ENCODE data around the gene DPYSL3.

Gene DPYSL3

DNA sequence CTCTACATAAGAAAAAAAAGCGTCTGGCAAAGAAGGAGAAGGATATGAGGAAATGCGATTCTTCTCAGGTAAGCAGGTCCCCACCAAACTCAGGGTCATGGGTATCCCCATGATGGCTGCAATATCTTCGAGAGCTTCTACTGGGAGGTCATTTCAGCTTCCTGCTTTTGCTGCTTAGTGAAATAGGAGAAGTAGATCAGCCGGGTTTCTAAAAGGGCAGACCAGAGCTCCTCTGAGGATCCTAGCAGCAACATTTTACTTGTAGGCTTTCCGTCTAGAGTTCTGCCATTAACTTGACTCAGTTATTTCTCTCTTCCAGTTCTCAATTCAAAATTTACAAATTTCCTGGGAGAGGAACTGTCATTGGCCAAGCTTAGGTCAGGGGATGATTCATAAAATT, 134.7 kb downstream of the DPYSL3 start:
- Histone ChIP-seq H4K12ac (ENCODE audit: low read depth, low read length) (no peak overlapping the region), H3K36me3 (ENCODE audit: control insufficient read depth in 1 of 2, insufficient read depth in 2 of 2, low read length in 2 of 2) (no peaks in the 10 kb centered on the region), H3K4me1 (ENCODE audit: control insufficient read depth in 1 of 2, insufficient read depth in 2 of 2, low read length in 2 of 2) (no peaks in the 10 kb centered on the region), H4K8ac (ENCODE audit: low read depth, low read length) (no peak overlapping the region), H3K23ac (ENCODE audit: low read length) (no peak overlapping the region), H3K27me3 (ENCODE audit: insufficient read depth, low read length) (no peaks in the 10 kb centered on the region), H2AFZ (ENCODE audit: insufficient read depth, low read length, poor library complexity) (no peak overlapping the region), H3K9me3 (ENCODE audit: insufficient read depth, low read depth, low read length) (no peaks in the 10 kb centered on the region), H3K79me2 (ENCODE audit: control insufficient read depth, insufficient read depth, low read length, poor library complexity) (no peaks in the 10 kb centered on the region), H2AK5ac (ENCODE audit: low read length) (no peak overlapping the region), H3K9ac (ENCODE audit: low read length) (no peak overlapping the region), H3K4ac (ENCODE audit: low read depth, low read length) (no peak overlapping the region), H2BK12ac (ENCODE audit: low read length) (no peak overlapping the region), H3K14ac (ENCODE audit: low read length) (no peak overlapping the region), H2BK120ac (ENCODE audit: insufficient read depth, low read length, poor library complexity) (no peak overlapping the region), H3K27ac (ENCODE audit: low read depth, low read length) (no peak overlapping the region), H3K79me1 (ENCODE audit: low read length) (no peaks in the 10 kb centered on the region), H4K91ac (ENCODE audit: low read depth, low read length) (no peak overlapping the region), H3K4me3 (ENCODE audit: low read depth, low read length) (no peak overlapping the region), H2BK5ac (ENCODE audit: low read depth, low read length, poor library complexity) (no peak overlapping the region), H3K18ac (ENCODE audit: low read length) (no peak overlapping the region), H3K4me2 (ENCODE audit: low read length) (no peak overlapping the region)
- no peak for DNase-seq
- WGBS (ENCODE audit: extremely low coverage, insufficient coverage, insufficient read length) = no CpG with 5 or more reads among the region's 5 CpGs

DNA sequence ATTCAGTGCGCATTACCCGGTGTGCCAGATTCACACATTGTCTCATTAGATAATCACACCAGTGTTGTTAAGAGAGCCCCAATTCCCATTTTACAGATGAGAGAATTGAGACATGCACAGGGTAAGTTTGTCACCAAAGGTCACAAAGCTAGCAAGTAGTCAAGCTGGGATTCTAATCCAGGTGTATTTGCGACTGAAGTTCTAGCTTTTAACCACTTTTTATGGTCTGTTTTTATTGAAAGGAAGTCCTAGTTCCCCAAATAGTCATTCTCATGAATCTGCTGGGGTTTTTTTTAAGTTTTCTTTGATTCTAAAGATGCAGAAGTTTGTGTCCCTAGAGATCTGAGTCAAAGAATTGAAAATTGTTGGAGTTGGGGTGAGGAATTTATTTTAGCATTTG, 136.5 kb downstream of the DPYSL3 start:
- H4K12ac ChIP-seq (ENCODE audit: low read depth, low read length) = no peak overlapping the region
- no peaks in the 10 kb centered on the region for H3K79me1 ChIP-seq (ENCODE audit: low read length)
- H2BK5ac ChIP-seq (ENCODE audit: low read depth, low read length, poor library complexity) = no peak overlapping the region
- no peak overlapping the region for H3K23ac ChIP-seq (ENCODE audit: low read length)
- H3K9me3 ChIP-seq (ENCODE audit: insufficient read depth, low read depth, low read length) = no peaks in the 10 kb centered on the region
- H2BK120ac ChIP-seq (ENCODE audit: insufficient read depth, low read length, poor library complexity) = no peak overlapping the region
- H3K9ac ChIP-seq (ENCODE audit: low read length) = no peak overlapping the region
- H3K14ac ChIP-seq (ENCODE audit: low read length) = no peak overlapping the region
- no peaks in the 10 kb centered on the region for H3K27me3 ChIP-seq (ENCODE audit: insufficient read depth, low read length)
- no peak overlapping the region for H3K4ac ChIP-seq (ENCODE audit: low read depth, low read length)
- H3K4me1 ChIP-seq (ENCODE audit: control insufficient read depth in 1 of 2, insufficient read depth in 2 of 2, low read length in 2 of 2) = no peaks in the 10 kb centered on the region
- no peaks in the 10 kb centered on the region for H3K36me3 ChIP-seq (ENCODE audit: control insufficient read depth in 1 of 2, insufficient read depth in 2 of 2, low read length in 2 of 2)
- H3K4me2 ChIP-seq (ENCODE audit: low read length) = no peak overlapping the region
- DNase-seq = no peak
- no peak overlapping the region for H4K91ac ChIP-seq (ENCODE audit: low read depth, low read length)
- H3K4me3 ChIP-seq (ENCODE audit: low read depth, low read length) = no peak overlapping the region
- no peak overlapping the region for H2AFZ ChIP-seq (ENCODE audit: insufficient read depth, low read length, poor library complexity)
- no CpG with 5 or more reads among the region's 3 CpGs for WGBS (ENCODE audit: extremely low coverage, insufficient coverage, insufficient read length)
- no peak overlapping the region for H3K18ac ChIP-seq (ENCODE audit: low read length)
- no peak overlapping the region for H2AK5ac ChIP-seq (ENCODE audit: low read length)
- no peak overlapping the region for H4K8ac ChIP-seq (ENCODE audit: low read depth, low read length)
- H3K27ac ChIP-seq (ENCODE audit: low read depth, low read length) = no peak overlapping the region
- H2BK12ac ChIP-seq (ENCODE audit: low read length) = no peak overlapping the region
- no peaks in the 10 kb centered on the region for H3K79me2 ChIP-seq (ENCODE audit: control insufficient read depth, insufficient read depth, low read length, poor library complexity)

DNA sequence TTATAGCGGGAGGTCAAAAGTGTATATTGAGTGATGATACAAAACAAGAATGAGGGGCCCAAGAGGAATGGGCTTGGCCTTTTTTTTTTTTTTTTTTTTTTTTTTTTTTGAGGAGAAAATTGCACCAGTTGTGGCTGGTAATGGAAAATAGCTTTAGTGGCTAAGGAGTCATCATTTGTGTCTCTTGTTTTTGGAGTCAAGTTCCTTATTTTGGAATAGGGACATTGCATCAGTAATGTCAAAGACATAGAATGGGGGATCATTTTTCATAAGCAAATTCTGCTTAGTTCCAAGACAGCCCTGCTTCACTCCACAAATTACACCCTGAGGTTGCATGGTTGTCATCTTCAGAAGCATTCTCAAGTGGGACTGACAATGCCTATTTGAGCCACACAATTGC, 137.7 kb downstream of the DPYSL3 start:
- H3K9me3 ChIP-seq (ENCODE audit: insufficient read depth, low read depth, low read length) = no peaks in the 10 kb centered on the region
- H3K23ac ChIP-seq (ENCODE audit: low read length) = no peak overlapping the region
- H3K4ac ChIP-seq (ENCODE audit: low read depth, low read length) = no peak overlapping the region
- H3K18ac ChIP-seq (ENCODE audit: low read length) = no peak overlapping the region
- no peak overlapping the region for H2BK120ac ChIP-seq (ENCODE audit: insufficient read depth, low read length, poor library complexity)
- no peak overlapping the region for H4K12ac ChIP-seq (ENCODE audit: low read depth, low read length)
- H3K27ac ChIP-seq (ENCODE audit: low read depth, low read length) = no peak overlapping the region
- DNase-seq = no peak
- H3K14ac ChIP-seq (ENCODE audit: low read length) = no peak overlapping the region
- no peak overlapping the region for H4K8ac ChIP-seq (ENCODE audit: low read depth, low read length)
- H3K79me1 ChIP-seq (ENCODE audit: low read length) = no peaks in the 10 kb centered on the region
- no peak overlapping the region for H3K4me2 ChIP-seq (ENCODE audit: low read length)
- H3K4me3 ChIP-seq (ENCODE audit: low read depth, low read length) = no peak overlapping the region
- H3K79me2 ChIP-seq (ENCODE audit: control insufficient read depth, insufficient read depth, low read length, poor library complexity) = no peaks in the 10 kb centered on the region
- H2AFZ ChIP-seq (ENCODE audit: insufficient read depth, low read length, poor library complexity) = no peak overlapping the region
- H4K91ac ChIP-seq (ENCODE audit: low read depth, low read length) = no peak overlapping the region
- H2AK5ac ChIP-seq (ENCODE audit: low read length) = no peak overlapping the region
- no peaks in the 10 kb centered on the region for H3K4me1 ChIP-seq (ENCODE audit: control insufficient read depth in 1 of 2, insufficient read depth in 2 of 2, low read length in 2 of 2)
- no peak overlapping the region for H2BK12ac ChIP-seq (ENCODE audit: low read length)
- H2BK5ac ChIP-seq (ENCODE audit: low read depth, low read length, poor library complexity) = no peak overlapping the region
- no CpG with 5 or more reads among the region's 1 CpG for WGBS (ENCODE audit: extremely low coverage, insufficient coverage, insufficient read length)
- no peaks in the 10 kb centered on the region for H3K27me3 ChIP-seq (ENCODE audit: insufficient read depth, low read length)
- H3K36me3 ChIP-seq (ENCODE audit: control insufficient read depth in 1 of 2, insufficient read depth in 2 of 2, low read length in 2 of 2) = no peaks in the 10 kb centered on the region
- no peak overlapping the region for H3K9ac ChIP-seq (ENCODE audit: low read length)

DNA sequence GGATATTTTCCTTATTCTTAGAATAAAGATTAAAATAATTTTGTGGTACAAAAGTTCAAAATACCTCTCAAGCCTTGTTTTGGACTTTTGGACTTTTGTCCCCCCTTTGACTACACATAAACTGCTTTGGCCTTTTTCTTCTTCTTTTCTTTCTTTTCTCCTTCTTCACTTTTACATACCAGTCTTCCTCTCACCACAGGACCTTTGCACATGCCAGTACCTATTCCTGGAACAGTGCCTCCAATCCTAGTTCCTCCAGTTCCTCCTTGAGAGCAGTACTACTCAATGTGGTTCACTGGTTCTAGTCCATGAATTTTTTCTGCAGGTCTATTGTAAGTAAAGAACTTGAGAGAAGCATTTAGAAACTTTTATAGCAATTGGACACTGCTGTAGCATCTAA, 138.6 kb downstream of the DPYSL3 start:
- Histone ChIP-seq H3K27me3 (ENCODE audit: insufficient read depth, low read length) (no peaks in the 10 kb centered on the region), H3K23ac (ENCODE audit: low read length) (no peak overlapping the region), H3K18ac (ENCODE audit: low read length) (no peak overlapping the region), H3K27ac (ENCODE audit: low read depth, low read length) (no peak overlapping the region), H4K8ac (ENCODE audit: low read depth, low read length) (no peak overlapping the region), H2BK5ac (ENCODE audit: low read depth, low read length, poor library complexity) (no peak overlapping the region), H3K4me2 (ENCODE audit: low read length) (no peak overlapping the region), H3K14ac (ENCODE audit: low read length) (no peak overlapping the region), H2AFZ (ENCODE audit: insufficient read depth, low read length, poor library complexity) (no peak overlapping the region), H3K4me1 (ENCODE audit: control insufficient read depth in 1 of 2, insufficient read depth in 2 of 2, low read length in 2 of 2) (no peaks in the 10 kb centered on the region), H2BK12ac (ENCODE audit: low read length) (no peak overlapping the region), H3K79me2 (ENCODE audit: control insufficient read depth, insufficient read depth, low read length, poor library complexity) (no peaks in the 10 kb centered on the region), H3K9me3 (ENCODE audit: insufficient read depth, low read depth, low read length) (no peaks in the 10 kb centered on the region), H3K4ac (ENCODE audit: low read depth, low read length) (no peak overlapping the region), H3K36me3 (ENCODE audit: control insufficient read depth in 1 of 2, insufficient read depth in 2 of 2, low read length in 2 of 2) (no peaks in the 10 kb centered on the region), H2AK5ac (ENCODE audit: low read length) (no peak overlapping the region), H4K91ac (ENCODE audit: low read depth, low read length) (no peak overlapping the region), H3K4me3 (ENCODE audit: low read depth, low read length) (no peak overlapping the region), H3K9ac (ENCODE audit: low read length) (no peak overlapping the region), H4K12ac (ENCODE audit: low read depth, low read length) (no peak overlapping the region), H2BK120ac (ENCODE audit: insufficient read depth, low read length, poor library complexity) (no peak overlapping the region), H3K79me1 (ENCODE audit: low read length) (no peaks in the 10 kb centered on the region)
- no peak for DNase-seq

Data from trophoblast cell (in vitro differentiated cells and primary cell).